HEK293T (cell line): ENCODE measurements around the gene CTSA.

Experiments
- BHLHE40 ChIP-seq: fragments of 450-650 bp; IDR thresholded peaks from 2 replicates; pipeline ENCODE4 v1.6.1; 2016; ENCODE audit warnings: mild to moderate bottlenecking, moderate library complexity, borderline replicate concordance
- CTBP1 ChIP-seq: fragments of 450-650 bp; IDR thresholded peaks from 2 replicates; pipeline ENCODE4 v1.6.1; 2016; ENCODE audit warnings: borderline replicate concordance
- ELF4 ChIP-seq: fragments of 450-650 bp; IDR thresholded peaks from 2 replicates; pipeline ENCODE4 v1.6.1; 2017; ENCODE audit warnings: antibody characterized with exemption
- FOXA1 ChIP-seq: fragments of 450-650 bp; IDR thresholded peaks from 2 replicates; pipeline ENCODE4 v1.6.1; 2016; ENCODE audit warnings: mild to moderate bottlenecking
- FOXK2 ChIP-seq: fragments of 450-650 bp; IDR thresholded peaks from 2 replicates; pipeline ENCODE4 v1.6.1; 2016; ENCODE audit warnings: mild to moderate bottlenecking
- FOXM1 ChIP-seq: fragments of 450-650 bp; IDR thresholded peaks from 2 replicates; pipeline ENCODE4 v1.6.1; 2017; ENCODE audit warnings: mild to moderate bottlenecking, borderline replicate concordance
- HDGF ChIP-seq: fragments of 450-650 bp; IDR thresholded peaks from 2 replicates; pipeline ENCODE4 v1.6.1; 2017; ENCODE audit warnings: antibody characterized with exemption, borderline replicate concordance
- LEF1 ChIP-seq: fragments of 450-650 bp; IDR thresholded peaks from 2 replicates; pipeline ENCODE4 v1.6.1; 2017; ENCODE audit warnings: mild to moderate bottlenecking, borderline replicate concordance
- SP1 ChIP-seq: fragments of 450-650 bp; IDR thresholded peaks from 2 replicates; pipeline ENCODE4 v1.6.1; 2017
- SUZ12 ChIP-seq: fragments of 450-650 bp; IDR thresholded peaks from 2 replicates; pipeline ENCODE4 v1.6.1; 2016; ENCODE audit warnings: mild to moderate bottlenecking
- TARDBP ChIP-seq: fragments of 450-650 bp; IDR thresholded peaks from 2 replicates; pipeline ENCODE4 v1.6.1; 2016
- ZNF384 ChIP-seq: fragments of 450-650 bp; IDR thresholded peaks from 2 replicates; pipeline ENCODE4 v1.6.1; 2016

GRCh38 chr20:45937765-45938164 is 46.6 kb downstream of the CTSA start:
- TF ChIP-seq SP1 (no peak), FOXM1 (no peak), TARDBP (no peak), BHLHE40 (no peak), CTBP1 (no peak), FOXA1 (no peak), LEF1 (no peak), HDGF (no peak), SUZ12 (no peak), ZNF384 (no peak), FOXK2 (no peak), ELF4 (no peak)
